LNCAP (cell line): Measurements from ENCODE around the gene PGK1.

Experiments
- TF ChIP-seq, protein P1 (sequence below): fragments of 450-650 bp; IDR thresholded peaks from 2 replicates; pipeline ENCODE4 v1.5.1; 2017; ENCODE audit warnings: mild to moderate bottlenecking

Gene PGK1

DNA sequence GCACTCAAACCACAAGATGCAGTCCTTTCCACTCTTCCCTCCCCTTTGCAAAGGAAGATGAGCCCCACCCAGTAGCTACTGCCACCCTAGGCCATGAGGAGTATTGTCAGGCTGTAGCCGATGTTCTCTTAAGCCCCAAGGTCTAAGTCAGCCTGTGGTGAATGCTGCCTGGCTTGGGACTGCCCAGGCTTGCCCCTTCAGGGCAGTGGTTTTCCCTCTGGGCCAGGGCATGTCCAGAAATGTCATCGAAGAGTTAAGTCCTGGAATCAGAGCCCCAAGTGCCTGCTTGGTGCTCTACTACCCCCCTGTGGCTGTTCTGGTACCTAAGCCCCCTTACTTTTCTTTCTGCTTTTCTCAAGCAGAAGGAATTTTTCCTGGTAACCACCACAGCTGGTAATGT lies 11.8 kb upstream of the PGK1 start:
- TF ChIP-seq, protein P1, sequence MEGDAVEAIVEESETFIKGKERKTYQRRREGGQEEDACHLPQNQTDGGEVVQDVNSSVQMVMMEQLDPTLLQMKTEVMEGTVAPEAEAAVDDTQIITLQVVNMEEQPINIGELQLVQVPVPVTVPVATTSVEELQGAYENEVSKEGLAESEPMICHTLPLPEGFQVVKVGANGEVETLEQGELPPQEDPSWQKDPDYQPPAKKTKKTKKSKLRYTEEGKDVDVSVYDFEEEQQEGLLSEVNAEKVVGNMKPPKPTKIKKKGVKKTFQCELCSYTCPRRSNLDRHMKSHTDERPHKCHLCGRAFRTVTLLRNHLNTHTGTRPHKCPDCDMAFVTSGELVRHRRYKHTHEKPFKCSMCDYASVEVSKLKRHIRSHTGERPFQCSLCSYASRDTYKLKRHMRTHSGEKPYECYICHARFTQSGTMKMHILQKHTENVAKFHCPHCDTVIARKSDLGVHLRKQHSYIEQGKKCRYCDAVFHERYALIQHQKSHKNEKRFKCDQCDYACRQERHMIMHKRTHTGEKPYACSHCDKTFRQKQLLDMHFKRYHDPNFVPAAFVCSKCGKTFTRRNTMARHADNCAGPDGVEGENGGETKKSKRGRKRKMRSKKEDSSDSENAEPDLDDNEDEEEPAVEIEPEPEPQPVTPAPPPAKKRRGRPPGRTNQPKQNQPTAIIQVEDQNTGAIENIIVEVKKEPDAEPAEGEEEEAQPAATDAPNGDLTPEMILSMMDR = peak; percentile 16; the same call in 1 of the 2 replicates

DNA sequence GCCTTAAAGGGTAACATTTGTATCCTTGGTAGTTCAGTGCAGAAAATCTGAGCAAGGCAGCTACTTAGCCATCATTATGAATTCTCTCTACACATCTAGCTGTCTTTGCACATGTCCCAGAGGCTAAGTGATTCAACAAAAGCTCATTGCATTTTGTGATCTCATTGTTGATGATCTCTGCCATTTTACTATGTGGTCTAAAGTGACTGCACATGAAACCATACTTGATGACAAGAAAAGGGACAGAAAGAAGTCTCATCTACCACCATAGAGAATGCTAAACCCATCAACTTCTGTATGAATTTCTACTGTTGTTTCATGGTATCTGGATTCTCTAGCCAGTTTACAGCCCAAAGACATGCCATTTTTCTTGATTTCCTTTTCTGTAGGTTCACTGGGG lies 5.9 kb upstream of the PGK1 start:
- TF ChIP-seq, protein P1 = no peak

DNA sequence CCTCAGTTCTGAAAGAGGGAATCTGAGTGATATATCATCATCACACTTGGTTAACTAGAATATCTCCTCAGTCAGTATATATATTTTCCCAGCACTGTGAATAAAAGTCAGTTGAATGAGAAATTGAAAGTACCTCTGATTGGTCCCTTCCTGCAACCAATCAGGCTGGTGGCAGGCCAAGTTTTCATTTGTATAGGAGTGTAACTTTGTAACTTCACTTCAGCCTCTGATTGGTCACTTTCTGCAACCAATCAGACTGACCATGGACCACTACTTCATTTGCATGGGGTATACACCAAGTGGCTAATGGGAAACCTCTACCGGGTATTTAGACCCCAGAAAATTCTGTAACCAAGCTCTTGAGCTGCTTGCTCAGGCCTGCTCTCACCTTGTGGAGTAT lies 2.0 kb upstream of the PGK1 start:
- TF ChIP-seq, protein P1 = no peak

DNA sequence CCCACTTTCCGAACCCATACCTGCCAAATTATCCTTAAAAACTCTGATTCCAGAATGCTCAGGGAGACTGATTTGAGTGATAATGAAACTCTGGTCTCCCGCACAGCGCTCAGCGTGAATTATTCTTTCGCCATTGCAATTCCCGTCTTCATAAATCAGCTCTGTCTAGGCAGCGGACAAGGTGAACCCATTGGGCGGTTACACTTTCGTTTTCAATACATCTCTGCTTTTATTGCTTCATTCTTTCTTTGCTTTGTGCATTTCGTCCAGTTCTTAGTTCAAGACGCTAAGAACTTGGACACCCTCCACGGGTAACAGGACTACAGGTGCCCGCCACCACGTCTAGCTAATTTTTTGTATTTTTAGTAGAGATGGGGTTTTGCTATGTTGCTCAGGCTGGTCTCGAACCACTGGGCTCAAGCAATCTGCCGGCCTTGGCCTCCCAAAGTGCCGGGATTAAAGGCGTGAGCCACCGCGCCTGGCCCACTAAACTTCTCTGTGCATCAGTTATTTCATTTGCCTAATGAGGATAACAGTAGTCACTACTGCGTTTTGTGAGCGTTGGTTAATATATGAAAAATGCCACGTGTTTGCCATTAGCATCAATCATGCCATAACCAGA lies 936 bp upstream of the PGK1 start:
- TF ChIP-seq, protein P1 = no peak

DNA sequence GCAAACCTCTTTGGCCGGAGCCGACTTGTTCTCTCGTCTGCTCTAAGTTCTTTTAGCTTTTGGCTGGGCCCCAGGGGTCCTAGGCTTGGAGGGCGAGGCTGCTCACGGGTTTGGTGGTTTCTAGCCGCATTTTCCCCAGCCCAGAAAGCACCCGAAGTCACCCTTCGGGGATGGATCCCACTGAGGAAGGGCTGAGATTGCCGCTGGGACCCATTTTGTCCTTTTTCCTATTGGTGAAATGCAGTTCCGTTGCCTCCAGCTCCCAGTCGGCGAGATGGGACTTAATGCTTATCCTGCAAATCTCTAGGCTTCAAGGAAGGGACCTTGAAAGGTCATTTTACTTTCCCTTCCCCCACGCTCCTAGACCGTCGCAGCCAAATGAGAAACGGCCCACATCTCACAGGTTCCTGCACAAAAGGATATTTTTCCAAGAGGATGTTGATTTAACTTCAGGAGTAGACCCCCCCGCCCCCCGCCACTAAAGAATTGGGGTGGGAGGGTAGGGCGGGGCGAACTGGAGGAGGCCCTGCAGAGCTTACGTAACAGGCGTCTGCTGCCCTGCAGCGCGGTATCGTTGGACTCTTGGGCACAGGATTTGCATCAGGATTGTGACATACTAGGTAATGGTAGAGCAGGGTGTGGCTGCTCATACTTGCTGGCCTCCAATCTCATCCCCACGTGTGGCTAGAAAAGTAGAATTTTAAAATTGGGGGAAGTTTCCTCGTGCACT lies 564 bp downstream of the PGK1 start:
- TF ChIP-seq, protein P1 = no peak

DNA sequence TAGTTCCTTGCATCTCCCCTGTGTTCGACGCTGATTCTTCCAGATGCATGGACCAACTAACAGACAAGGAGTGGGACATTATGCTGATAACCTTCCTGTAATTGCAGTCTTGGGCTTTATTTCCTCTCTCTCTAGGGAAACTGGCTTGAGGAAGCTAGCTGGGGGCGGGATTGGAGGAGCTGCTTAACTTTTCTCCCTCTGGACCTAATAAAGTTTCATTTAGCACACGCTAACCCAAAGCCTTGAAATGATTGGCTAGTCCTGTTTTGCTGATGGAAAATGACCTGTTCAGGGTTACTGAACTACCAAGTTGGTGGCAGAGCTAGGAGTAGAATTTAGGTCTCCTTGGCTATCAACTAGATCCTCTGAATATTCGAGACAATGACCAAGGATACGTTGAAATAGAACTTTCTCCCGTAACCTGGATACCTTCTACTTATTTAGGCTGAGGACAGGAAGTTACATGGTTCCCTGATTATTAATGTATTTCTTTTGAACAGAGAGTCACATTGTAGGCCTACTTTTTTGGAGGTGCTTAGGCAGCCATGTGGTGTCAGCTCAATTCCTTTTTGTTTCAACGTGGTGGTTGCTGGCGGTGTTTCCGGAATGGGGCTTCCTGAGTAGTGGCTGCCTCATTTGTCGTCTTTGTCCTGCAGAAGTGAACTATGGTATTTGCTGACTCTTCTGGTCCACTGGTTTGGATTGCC lies 2.0 kb downstream of the PGK1 start:
- TF ChIP-seq, protein P1 = no peak

DNA sequence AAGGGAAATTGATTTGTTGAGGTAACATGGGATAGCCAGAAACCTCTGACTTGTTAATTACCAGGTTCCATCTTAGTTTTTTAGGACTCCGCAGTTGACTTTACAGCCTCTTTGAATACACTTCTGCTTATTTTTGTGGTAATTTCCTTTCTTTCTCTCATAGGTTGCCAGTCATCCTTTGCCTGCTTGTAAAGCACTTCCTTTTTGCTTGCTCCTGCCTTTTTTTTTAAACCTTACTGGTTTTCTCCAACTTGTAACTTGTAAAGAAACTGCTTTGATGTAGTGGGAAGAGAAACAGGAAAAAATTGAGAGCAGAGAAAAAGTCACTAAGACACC lies 2.6 kb downstream of the PGK1 start:
- TF ChIP-seq, protein P1 = no peak
